Measurements from ENCODE around the gene SORCS2. TPM values are rescaled to one million over a fixed set of nuclear protein-coding genes. Genes with fewer than 3 reads are reported as not detected.
A peak's percentile ranks its signal among the peaks of the same experiment; 100 is the strongest.

The SORCS2 gene
- total RNA-seq, 1 donor from 2014 or later: 5.2 TPM

DNA sequence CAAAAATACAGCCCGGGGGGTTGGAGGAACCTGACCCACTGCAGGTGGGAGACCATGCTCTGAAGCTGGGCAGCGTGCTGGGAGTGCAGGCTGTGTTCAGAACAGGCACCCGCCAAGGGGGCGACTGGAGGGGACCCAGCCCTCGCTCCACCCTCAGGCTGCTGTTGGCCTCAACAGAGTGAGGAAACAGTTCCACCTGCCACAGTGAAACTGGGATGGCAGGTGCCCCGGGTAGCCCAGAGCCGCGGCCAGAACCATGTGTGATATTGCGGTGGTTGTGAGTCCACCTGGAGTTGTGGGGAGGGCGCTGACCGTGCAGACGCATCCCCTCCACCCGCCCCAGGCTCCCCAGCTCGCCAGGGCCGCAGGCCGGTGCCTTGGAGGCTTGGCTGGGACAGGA is 288.1 kb downstream of the SORCS2 start:
- Histone ChIP-seq H3K4me1 (peaks cover 15% of the 10 kb centered on the region), H2AFZ (replicated peaks) (no peak overlapping the region), H3F3A (ENCODE audit: low read depth) (no peaks in the 10 kb centered on the region), H4K20me1 (ENCODE audit: low read depth) (no peaks in the 10 kb centered on the region), H3K27ac (no peak overlapping the region), H3K9ac (no peak overlapping the region), H3K27me3 (no peaks in the 10 kb centered on the region), H3K79me2 (ENCODE audit: low read depth) (no peaks in the 10 kb centered on the region), H3K4me3 (no peak overlapping the region), H3K9me3 (ENCODE audit: low read depth) (no peaks in the 10 kb centered on the region), H3K36me3 (no peaks in the 10 kb centered on the region), H3K4me2 (no peak overlapping the region)
- TF ChIP-seq, protein P1, sequence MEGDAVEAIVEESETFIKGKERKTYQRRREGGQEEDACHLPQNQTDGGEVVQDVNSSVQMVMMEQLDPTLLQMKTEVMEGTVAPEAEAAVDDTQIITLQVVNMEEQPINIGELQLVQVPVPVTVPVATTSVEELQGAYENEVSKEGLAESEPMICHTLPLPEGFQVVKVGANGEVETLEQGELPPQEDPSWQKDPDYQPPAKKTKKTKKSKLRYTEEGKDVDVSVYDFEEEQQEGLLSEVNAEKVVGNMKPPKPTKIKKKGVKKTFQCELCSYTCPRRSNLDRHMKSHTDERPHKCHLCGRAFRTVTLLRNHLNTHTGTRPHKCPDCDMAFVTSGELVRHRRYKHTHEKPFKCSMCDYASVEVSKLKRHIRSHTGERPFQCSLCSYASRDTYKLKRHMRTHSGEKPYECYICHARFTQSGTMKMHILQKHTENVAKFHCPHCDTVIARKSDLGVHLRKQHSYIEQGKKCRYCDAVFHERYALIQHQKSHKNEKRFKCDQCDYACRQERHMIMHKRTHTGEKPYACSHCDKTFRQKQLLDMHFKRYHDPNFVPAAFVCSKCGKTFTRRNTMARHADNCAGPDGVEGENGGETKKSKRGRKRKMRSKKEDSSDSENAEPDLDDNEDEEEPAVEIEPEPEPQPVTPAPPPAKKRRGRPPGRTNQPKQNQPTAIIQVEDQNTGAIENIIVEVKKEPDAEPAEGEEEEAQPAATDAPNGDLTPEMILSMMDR (IDR thresholded peaks at IDR 0.05): no peak
- TF ChIP-seq EZH2 (IDR thresholded peaks at IDR 0.05) (no peak), EZH2phosphoT487 (IDR thresholded peaks at IDR 0.05) (no peak)
- Mint-ChIP-seq H3K9me3 (peaks cover 13% of the 10 kb centered on the region), H3K4me3 (no peak overlapping the region), H3K4me1 (peaks cover 35% of the 10 kb centered on the region), H3K27me3 (ENCODE audit: insufficient read depth, low read depth) (peaks cover 4% of the 10 kb centered on the region), H3K27ac (no peak overlapping the region), H3K36me3 (peaks cover 2% of the 10 kb centered on the region)
- DNase-seq (ENCODE audit: low spot score): no peak

DNA sequence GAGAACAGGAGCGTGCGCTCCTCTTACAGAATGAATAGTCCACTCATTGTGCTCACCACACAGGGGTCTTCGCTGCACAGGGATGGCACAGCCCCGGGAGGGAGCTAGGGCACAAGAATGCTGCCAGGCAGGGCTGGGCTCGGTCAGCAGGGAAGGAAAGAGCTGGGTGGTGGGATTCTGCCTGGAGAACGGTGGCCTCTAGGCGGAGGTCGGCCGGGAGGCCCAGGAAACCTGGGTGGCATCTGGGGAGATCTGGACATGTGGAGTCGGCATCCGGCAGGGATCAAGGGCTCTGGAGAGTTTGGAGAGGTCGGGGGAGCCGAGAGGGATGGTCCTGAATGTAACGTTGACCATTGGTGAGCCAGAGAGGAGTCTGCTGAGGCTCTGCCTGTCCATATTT is 288.9 kb downstream of the SORCS2 start:
- Histone ChIP-seq H3K4me3 (no peak overlapping the region), H3K9me3 (ENCODE audit: low read depth) (no peaks in the 10 kb centered on the region), H3K4me2 (no peak overlapping the region), H3K79me2 (ENCODE audit: low read depth) (no peaks in the 10 kb centered on the region), H4K20me1 (ENCODE audit: low read depth) (no peaks in the 10 kb centered on the region), H3K27me3 (no peaks in the 10 kb centered on the region), H2AFZ (replicated peaks) (no peak overlapping the region), H3F3A (ENCODE audit: low read depth) (no peaks in the 10 kb centered on the region), H3K27ac (no peak overlapping the region), H3K36me3 (no peaks in the 10 kb centered on the region), H3K9ac (no peak overlapping the region), H3K4me1 (peaks cover 18% of the 10 kb centered on the region)
- peak overlapping the region; percentile 95 for H3K27ac Mint-ChIP-seq
- peaks cover 4% of the 10 kb centered on the region for H3K27me3 Mint-ChIP-seq (ENCODE audit: insufficient read depth, low read depth)
- TF ChIP-seq EZH2 (IDR thresholded peaks at IDR 0.05): no peak
- TF ChIP-seq, protein P1 (IDR thresholded peaks at IDR 0.05): no peak
- TF ChIP-seq EZH2phosphoT487 (IDR thresholded peaks at IDR 0.05): no peak
- no peak overlapping the region for H3K4me3 Mint-ChIP-seq
- peaks cover 13% of the 10 kb centered on the region for H3K9me3 Mint-ChIP-seq
- peaks cover 35% of the 10 kb centered on the region for H3K4me1 Mint-ChIP-seq
- no peak for DNase-seq (ENCODE audit: low spot score)
- peaks cover 2% of the 10 kb centered on the region for H3K36me3 Mint-ChIP-seq

DNA sequence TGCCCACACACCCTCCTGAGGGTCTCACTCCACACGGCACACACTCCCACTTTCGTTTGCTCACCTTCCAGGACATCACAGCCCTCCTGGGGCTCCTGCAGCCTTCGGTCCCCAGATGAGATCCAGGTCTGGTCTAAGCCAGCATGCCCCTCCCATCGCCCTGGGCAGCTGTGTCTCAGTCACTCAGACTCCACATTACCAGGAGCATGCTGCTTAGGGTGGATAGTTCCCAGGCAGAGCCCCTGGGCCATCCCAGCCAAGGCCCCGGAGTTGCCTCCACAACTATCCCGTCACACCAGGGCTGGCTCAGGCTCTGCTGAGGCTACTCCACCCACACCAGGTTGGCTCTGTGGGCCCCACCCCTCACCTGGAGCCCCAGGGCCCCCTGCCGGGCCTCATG is 292.8 kb downstream of the SORCS2 start:
- Histone ChIP-seq H3K9ac (no peak overlapping the region), H3K27ac (no peak overlapping the region), H3K9me3 (ENCODE audit: low read depth) (no peaks in the 10 kb centered on the region), H3K36me3 (no peaks in the 10 kb centered on the region), H3F3A (ENCODE audit: low read depth) (peaks cover 14% of the 10 kb centered on the region), H3K4me3 (no peak overlapping the region), H3K27me3 (no peaks in the 10 kb centered on the region), H4K20me1 (ENCODE audit: low read depth) (peaks cover 7% of the 10 kb centered on the region), H2AFZ (replicated peaks) (no peak overlapping the region), H3K4me2 (no peak overlapping the region), H3K4me1 (peaks cover 38% of the 10 kb centered on the region), H3K79me2 (ENCODE audit: low read depth) (no peaks in the 10 kb centered on the region)
- H3K36me3 Mint-ChIP-seq: peaks cover 2% of the 10 kb centered on the region
- no peak for TF ChIP-seq EZH2 (IDR thresholded peaks at IDR 0.05)
- TF ChIP-seq, protein P1 (IDR thresholded peaks at IDR 0.05): no peak
- TF ChIP-seq EZH2phosphoT487 (IDR thresholded peaks at IDR 0.05): no peak
- DNase-seq (ENCODE audit: low spot score): no peak
- H3K9me3 Mint-ChIP-seq: peaks cover 13% of the 10 kb centered on the region
- H3K4me3 Mint-ChIP-seq: no peak overlapping the region
- H3K27me3 Mint-ChIP-seq (ENCODE audit: insufficient read depth, low read depth): peaks cover 8% of the 10 kb centered on the region
- H3K27ac Mint-ChIP-seq: peak overlapping the region; percentile 46
- peaks cover 51% of the 10 kb centered on the region for H3K4me1 Mint-ChIP-seq

Data from neural progenitor cell (in vitro differentiated cells).